Measurements from ENCODE around the gene TNFRSF12A. TPM values are rescaled to one million over a fixed set of nuclear protein-coding genes. Genes with fewer than 3 reads are reported as not detected.

TNFRSF12A gene
- total and polyA plus RNA-seq, 9 of the 15 experiments (the other 6 are each of a cell fraction or from before 2014, with no cell fraction given) = 0.41 to 61.8 (median 26.5) TPM

- ChIA-PET POLR2A (interaction anchor here (1.0 to 1.2 kb wide), 2 partner anchors 15 to 140 kb away, joined by 3 to 5 read pairs; no protein-coding TSS in a partner anchor), CTCF (ENCODE audit: low intra/inter-chr PET ratio) (no interaction called here)
- Histone ChIP-seq H3K27ac (ENCODE audit: extremely low read depth, low read depth, low read length) (no peak overlapping the region), H3K79me2 (ENCODE audit: control insufficient read depth, insufficient read depth, low read length) (peaks cover 7% of the 10 kb centered on the region), H3K9ac (ENCODE audit: insufficient read depth in 1 of 2, low read depth in 2 of 2, low read length in 2 of 2) (peak overlapping the region in 1 of 2 experiments; percentile 23; a peak in 2 of 4 replicates), H3K9me1 (ENCODE audit: control insufficient read depth, insufficient read depth, low read length) (no peaks in the 10 kb centered on the region), H3K36me3 (ENCODE audit: control insufficient read depth, insufficient read depth, low read length) (no peaks in the 10 kb centered on the region), H3K9me3 (replicated peaks; ENCODE audit: control insufficient read depth, insufficient read depth, low read depth, low read length) (no peaks in the 10 kb centered on the region), H2AFZ (ENCODE audit: low read depth, low read length) (no peak overlapping the region), H4K20me1 (replicated peaks; ENCODE audit: control insufficient read depth, insufficient read depth, low read length) (no peaks in the 10 kb centered on the region), H3K4me3 (no peak overlapping the region), H3K4me1 (replicated peaks in 1 of 2; ENCODE audit: control insufficient read depth in 2 of 2, insufficient read depth in 2 of 2, low read length in 2 of 2) (peaks cover 19 to 71% of the 10 kb centered on the region in 2 experiments), H3K4me2 (ENCODE audit: insufficient read depth, low read length) (no peak overlapping the region), H3K27me3 (ENCODE audit: control insufficient read depth in 2 of 2, insufficient read depth in 2 of 2, low read length in 2 of 2) (no peaks in the 10 kb centered on the region)
- no peak for DNase-seq (ENCODE audit: extremely low read depth in 1 of 4, low spot score in 3 of 4)
- BruUV-seq (replicated peaks) = no TSS peak
- ATAC-seq = no peak
- TF ChIP-seq, protein P1, sequence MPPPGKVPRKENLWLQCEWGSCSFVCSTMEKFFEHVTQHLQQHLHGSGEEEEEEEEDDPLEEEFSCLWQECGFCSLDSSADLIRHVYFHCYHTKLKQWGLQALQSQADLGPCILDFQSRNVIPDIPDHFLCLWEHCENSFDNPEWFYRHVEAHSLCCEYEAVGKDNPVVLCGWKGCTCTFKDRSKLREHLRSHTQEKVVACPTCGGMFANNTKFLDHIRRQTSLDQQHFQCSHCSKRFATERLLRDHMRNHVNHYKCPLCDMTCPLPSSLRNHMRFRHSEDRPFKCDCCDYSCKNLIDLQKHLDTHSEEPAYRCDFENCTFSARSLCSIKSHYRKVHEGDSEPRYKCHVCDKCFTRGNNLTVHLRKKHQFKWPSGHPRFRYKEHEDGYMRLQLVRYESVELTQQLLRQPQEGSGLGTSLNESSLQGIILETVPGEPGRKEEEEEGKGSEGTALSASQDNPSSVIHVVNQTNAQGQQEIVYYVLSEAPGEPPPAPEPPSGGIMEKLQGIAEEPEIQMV (tag; conservative IDR thresholded peaks at IDR 0.05; ENCODE audit: low read depth) = no peak
- TF ChIP-seq ZNF133 (CRISPR knock-in tag; IDR thresholded peaks at IDR 0.05) (no peak), STAG1 (CRISPR knock-in tag; IDR thresholded peaks at IDR 0.05; ENCODE audit: borderline replicate concordance) (no peak), ZNF274 (IDR thresholded peaks at IDR 0.05; ENCODE audit: borderline replicate concordance, low read depth, low read length) (no peak), PHF21A (IDR thresholded peaks at IDR 0.05; ENCODE audit: borderline replicate concordance, low read depth) (no peak)
- intact Hi-C loops (cut with micrococcal nuclease) = no loop called here
- WGBS (ENCODE audit: insufficient coverage, low coverage, missing lambda C conversion rate) = 84% methylated on average over 8 of the region's 9 CpGs
- no peak for FAIRE-seq
- in situ Hi-C loops (cut with MboI) = no loop called here
Measured at GRCh38 chr16:2985462-2985861, 34.7 kb upstream of the TNFRSF12A start.

Data from K562 (cell line).